HG02623 (cell line): Measurements from ENCODE around the gene SPTAN1.

ENCODE experiments used
- ATAC-seq: cut with Tn5 transposase; IDR thresholded peaks from one replicate; pipeline ENCODE4 v1.9.1; 2021; ENCODE audit warnings: moderate library complexity; ENCODE audit not compliant: unreplicated experiment

SPTAN1 gene

DNA sequence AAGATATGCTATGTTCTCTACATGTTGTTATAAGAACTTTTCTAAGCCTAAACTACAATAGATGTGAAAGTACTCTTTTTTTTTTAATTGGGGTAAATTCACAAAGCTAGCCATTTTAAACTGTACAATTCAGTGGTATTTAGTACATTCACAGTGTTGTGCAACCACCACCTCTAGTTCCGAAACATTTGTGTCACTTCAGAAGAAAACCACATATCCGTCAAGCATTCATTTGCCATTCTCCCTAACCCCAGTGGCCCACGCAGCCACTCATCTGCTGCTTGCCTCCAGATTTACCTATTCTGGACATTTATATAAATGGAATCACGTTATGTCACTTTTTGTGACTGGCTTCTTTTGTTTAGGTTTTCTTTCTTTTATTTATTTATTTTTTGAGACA lies 43.1 kb downstream of the SPTAN1 start:
- ATAC-seq, result no peak

DNA sequence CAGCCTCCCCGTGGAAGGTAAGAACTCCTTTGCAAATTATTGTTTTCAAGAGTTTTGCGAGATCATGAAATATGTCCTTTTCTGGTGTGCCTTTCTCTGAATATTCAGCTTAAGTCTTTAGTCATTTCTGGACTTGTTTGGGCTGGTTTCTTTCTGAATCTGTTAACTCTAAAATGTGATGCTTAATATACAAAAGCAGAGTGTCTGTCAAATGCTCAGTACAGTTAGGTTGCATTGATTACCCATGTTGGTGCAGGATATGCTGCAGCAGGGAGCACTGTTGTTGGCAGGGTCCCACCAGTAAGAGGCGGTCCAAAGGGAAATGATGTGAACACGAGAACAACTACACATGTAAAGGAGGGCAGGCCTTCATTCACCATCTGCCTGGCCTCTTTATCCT lies 47.7 kb downstream of the SPTAN1 start:
- ATAC-seq, result no peak

DNA sequence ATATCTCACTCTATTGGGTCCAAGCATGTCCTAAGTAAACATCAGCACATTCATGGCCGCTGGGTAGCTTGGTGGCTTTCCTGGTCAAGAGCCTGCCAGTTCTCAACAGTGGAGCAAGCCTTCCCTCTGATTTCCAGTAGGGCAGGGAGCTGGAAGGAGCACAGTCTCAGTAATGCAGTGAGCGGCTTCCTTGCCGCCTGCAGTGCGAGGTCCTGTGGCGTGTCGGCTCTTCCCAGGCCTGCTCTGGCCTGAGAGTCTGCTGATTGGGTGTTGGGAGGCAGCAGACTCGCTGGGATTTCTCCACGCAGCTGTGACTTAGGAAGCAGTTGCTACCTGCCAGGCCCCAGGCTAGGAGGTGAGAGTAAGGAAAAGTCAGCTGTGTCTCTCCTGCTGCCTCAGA lies 51.3 kb downstream of the SPTAN1 start:
- ATAC-seq, result no peak

DNA sequence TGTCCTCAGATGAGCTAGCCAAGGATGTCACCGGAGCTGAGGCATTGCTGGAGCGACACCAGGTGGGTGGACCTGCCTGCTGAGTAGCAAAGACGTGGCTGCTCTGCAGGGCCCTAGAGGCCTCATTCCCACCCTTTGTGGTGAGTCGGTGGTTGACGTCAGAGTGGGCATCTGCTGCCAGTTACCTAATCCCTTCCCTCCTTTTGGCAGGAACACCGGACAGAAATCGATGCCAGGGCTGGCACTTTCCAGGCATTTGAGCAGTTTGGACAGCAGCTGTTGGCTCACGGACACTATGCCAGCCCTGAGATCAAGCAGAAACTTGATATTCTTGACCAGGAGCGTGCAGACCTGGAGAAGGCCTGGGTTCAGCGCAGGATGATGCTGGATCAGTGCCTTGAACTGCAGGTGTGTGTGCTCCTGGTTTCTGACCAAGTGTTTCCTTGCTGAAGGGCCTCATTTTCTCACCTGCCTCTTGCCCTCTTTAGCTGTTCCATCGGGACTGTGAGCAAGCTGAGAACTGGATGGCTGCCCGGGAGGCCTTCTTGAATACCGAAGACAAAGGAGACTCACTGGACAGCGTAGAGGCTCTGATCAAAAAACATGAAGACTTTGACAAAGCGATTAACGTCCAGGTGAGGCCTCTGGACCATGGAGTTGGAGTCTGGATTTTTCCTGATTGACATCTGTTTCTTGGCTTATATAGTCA lies 55.4 kb downstream of the SPTAN1 start:
- no peak for ATAC-seq

DNA sequence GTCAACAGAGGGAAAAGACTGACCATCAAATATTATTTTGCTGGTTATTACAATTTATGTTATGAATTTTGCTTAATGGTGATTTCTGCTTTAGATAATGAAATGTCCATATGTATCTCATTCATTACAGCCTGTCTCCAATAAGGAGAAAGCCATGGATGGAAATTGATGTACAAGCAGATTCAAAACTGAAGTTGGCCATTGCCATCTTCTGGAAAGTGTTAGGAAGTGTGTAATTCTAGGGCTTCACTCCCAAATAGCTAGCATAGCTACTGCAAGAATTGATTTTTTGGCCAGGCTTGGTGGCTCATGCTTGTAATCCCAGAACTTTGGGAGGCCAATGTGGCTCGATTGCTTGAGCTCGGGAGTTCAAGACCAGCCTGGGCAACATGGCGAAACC lies 58.5 kb downstream of the SPTAN1 start:
- no peak for ATAC-seq

DNA sequence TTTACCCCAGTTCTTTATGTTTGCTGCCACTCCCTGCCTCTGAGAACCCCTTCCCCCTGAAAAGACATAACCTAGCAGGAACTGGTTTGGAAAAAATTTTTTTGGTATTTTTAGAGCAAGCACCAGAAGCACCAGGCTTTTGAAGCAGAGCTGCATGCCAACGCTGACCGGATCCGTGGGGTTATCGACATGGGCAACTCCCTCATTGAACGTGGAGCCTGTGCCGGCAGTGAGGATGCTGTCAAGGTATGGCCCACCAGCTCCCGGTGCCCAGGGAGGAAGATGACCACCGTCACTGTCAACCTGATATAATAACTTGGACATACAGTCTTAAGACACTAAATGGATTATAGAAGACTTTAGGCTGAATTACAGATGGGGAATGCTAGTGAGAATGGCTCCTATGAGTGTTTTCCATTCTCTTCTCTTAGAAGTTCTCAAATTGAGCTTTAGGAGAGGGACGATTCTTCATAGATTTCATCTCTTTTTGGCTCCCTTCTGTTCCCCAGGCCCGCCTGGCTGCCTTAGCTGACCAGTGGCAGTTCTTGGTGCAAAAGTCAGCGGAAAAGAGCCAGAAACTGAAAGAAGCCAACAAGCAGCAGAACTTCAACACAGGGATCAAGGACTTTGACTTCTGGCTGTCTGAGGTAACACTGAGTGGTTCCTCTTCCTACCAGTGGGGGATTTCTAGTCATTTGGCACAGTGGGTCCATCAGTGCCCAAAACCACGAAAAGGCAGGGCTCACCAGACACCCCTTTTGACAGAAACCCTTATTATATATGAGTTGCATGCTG lies 59.4 kb downstream of the SPTAN1 start:
- no peak for ATAC-seq

DNA sequence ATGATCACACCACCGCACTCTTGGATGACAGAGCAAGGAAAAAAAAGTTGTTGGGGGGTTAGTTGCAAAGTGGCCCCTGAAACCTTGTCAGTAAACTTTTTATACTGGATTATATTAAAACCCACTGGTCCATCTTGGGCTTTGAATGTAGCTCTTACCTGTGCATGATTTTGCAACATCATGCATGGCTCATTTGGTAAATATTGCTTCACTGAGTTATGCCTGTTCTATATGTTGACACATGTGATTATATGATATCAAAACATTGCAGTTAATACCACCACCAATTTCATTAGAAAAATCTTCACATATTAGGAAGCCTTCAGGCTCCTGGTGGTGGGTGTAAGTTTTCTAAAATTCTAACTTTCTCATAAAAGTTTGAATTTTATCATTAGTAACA lies 62.3 kb downstream of the SPTAN1 start:
- no peak for ATAC-seq

DNA sequence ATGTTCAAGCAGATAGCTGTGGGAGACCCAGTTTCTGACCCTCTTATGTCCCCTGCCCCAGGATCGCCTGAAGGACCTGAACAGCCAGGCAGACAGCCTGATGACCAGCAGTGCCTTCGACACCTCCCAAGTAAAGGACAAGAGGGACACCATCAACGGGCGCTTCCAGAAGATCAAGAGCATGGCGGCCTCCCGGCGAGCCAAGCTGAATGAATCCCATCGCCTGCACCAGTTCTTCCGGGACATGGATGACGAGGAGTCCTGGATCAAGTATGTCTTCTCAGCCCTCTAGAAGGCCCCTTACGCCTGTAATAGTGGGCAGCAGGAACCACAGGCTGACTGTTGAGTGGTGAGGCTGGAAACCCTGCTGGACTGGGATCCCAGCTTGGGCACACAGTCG lies 63.2 kb downstream of the SPTAN1 start:
- no peak for ATAC-seq

DNA sequence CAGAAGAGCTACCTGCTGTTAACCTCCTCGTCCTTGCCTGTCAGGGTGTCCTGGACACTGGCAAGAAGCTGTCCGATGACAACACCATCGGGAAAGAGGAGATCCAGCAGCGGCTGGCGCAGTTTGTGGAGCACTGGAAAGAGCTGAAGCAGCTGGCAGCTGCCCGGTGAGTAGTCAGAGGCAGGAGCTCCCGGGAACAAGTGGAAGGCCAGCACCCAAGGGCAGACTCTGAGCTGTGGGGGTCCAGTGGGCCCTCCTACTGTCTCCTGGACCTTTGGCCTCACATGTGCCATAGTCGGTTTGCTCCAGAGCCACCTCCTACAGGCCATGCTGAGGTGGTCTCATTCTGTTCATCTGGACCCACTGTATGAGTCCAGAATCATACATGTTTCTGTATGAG lies 65.6 kb downstream of the SPTAN1 start:
- no peak for ATAC-seq

DNA sequence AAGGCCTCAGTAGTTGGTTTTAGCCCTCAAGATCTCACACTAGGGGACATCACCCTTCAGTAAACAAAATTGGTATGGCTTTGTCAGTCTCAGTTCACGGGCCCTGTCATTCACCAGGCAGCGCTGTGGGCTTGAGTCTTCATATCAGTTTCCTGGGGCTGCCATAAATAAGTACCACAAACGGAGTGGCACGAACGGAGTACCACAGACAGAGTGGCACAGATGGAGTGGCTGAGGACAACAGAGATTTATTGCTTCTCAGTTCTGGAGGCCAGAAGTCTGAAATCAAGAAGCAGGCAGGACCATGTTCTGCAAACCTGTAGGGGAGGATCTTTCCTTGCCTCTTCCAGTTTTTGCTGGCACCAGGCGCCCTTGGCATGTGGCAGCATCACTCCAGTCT lies 66.7 kb downstream of the SPTAN1 start:
- no peak for ATAC-seq

DNA sequence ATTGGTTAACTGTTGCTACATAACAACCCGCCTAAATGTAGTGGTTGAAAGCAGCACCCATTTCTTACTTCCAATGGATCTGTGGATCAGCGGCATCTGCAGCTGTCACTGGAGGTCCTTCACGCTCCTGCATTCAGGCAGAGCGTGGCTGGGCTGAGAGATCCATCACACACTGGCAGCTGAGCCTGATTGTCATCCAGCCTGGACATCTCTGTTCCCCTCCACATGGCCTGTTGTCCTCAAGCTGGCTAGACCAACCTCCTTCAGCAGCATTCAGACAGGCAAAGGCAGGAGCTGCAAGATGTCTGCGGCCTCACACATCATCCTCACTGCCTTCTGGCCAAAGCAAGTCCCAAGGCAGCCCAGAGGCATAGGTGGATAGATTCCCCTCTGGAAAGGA lies 67.4 kb downstream of the SPTAN1 start:
- ATAC-seq, result no peak

DNA sequence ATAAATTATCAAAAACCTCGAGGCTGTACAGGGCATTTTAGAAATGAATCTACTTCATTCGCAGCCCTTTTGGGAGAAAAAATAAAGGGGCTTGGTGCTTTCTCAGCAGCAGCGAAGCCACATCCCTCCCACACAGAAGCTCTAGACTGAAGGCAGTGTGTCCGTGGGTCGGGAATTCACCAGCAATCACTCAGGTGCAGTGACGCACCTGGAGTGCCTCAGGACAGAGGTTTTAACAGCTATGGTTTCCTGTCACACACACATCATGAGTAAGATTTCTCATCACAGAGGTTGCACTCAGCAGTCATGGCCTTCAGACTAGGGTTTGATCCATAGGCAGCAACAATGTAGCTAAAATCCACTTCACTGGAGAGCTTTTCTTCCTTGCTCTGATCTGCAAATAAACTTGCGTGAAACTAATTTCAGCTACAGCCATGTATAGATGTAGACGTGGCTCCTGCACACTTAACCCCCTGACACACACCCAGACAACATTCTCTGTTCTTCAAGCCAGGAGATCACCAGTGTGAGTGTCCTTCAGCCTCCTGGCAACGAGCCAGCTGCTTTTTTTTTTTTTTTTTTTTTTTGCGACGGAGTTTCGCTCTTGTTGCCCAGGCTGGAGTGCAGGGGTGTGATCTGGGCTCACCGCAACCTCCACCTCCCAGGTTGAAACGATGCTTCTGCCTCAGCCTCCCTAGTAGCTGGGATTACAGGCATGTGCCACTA lies 69.5 kb downstream of the SPTAN1 start:
- ATAC-seq, result no peak

DNA sequence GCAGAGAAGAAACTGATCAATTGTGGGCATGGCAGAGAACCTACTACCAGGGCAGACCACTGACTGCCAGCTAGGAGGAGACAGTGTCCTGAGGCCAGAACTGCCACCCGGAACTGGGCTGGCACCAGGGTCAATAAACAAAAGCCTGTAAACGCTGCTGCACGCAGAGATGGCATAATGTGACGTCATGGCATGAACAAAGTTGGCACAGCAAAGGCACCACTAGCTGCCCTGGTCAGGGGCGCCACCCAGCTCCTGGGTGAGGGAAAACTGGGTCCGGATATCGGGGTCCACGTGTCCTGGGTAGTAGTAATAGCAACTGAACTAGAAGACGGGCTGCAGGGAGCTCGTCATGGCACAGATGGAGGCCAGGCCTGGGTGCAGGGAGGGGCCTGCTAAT lies 72.2 kb downstream of the SPTAN1 start:
- no peak for ATAC-seq

DNA sequence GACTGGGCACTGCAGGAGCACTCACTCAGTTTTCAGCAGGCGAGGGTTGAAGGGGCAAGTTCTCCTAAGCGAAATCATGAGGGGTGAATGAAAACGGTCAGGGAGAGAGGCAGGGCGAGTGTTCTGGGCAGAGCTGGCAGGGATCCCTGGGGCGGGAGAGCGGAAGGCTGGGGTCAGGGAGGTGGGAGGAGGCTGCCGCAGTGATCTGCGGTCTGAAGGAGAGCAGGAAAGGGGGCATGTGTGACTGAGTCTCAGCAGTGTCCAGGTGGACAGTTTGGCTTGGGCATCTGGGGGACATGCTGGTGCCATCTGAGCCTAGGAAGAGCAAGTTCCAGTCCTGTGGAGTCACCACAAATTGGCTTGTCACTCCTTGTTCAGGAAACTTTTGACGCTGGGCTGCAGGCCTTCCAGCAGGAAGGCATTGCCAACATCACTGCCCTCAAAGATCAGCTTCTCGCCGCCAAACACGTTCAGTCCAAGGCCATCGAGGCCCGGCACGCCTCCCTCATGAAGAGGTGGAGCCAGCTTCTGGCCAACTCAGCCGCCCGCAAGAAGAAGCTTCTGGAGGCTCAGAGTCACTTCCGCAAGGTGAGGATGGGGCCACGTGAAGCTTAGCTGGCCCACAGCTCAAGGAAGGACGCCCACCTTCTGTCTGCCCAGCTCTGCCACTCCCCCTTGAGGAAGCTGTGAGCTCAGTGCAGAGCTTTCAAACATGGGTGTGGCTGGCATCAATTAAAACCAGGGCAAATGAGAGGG lies 73.2 kb downstream of the SPTAN1 start:
- no peak for ATAC-seq

DNA sequence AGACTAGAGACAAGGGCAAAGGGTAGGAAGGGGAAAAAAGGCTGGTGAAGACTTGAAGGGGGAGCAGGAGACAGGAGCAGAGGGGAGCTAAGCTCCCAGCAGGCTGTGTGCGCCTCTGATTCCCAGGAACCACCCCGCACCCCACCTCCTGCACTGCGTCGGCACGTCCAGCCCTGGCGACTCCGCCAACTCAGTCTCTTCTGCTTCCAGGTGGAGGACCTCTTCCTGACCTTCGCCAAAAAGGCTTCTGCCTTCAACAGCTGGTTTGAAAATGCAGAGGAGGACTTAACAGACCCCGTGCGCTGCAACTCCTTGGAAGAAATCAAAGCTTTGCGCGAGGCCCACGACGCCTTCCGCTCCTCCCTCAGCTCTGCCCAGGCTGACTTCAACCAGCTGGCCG lies 73.8 kb downstream of the SPTAN1 start:
- ATAC-seq, result no peak

DNA sequence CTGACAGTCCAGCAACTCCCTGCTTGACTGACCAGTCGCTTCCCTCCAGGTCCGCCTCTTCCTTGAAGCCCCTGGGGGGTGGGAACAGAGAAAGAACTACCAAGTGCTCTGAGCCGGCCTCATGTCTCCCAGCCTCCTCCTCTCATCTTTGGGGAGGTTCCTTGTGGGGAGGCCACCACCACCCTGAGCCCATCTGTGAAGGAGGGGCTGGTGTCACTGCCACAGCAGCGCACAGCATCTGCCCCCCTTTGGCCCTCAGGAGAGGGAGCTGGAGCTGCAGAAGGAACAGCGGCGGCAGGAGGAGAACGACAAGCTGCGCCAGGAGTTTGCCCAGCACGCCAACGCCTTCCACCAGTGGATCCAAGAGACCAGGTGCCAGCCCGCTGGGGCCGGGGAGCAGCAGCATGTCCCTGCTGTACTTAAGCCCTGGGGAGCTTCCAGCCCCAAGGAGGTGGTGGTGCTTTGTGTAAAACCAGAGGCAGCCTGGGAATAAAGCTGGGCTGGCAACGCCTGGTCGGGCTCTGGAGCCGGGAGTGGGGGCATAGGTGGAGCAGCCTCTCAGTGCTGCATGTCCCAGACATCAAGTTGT lies 74.8 kb downstream of the SPTAN1 start:
- no peak for ATAC-seq

DNA sequence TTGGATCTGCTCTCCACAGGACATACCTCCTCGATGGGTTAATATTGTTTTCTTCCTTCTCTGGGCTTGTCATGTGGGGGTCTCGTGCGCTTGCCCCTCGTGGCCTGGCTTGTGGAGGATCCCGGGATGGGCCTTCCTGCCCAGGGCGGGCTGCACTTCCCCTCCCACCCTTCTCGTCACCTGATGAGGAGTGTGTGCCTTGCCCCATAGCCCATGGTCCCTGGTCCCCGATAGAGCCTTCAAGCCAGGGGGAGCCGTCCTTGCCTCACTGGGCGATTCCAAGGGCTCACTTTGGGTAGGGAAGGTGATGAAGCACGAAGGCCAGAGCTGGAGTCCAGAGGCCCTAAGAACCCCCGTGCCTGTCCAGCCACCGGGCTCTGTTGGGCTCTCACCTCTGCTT lies 75.5 kb downstream of the SPTAN1 start:
- ATAC-seq, result no peak

DNA sequence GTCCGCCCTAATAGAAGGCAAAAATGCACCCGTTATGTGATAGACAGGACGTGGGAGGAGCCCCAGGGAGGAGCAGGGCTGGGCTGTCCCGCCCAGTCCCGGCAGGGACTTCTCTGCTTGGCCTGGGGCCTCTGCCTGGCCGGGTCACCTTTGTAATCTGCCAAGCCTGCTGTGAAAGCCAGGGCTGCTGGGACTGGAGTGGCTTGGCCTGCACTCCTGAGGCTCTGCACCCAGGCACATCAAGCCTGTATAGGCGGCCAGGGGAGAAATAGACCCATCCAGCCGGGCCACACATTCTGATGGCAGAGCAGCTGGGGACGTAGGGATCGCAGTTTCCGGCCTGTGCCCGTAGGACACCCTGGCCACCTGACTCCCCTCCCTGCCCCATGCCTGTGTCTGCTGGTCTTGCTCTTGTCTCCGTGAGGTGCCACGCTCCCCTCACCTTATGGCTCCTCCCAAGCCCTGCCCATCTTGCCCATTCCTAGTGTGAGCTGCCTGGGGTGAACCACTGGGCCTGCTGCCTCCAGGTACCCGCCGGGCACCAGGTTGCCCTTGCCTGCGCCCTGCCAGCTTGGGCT lies 76.2 kb downstream of the SPTAN1 start:
- ATAC-seq, result no peak

DNA sequence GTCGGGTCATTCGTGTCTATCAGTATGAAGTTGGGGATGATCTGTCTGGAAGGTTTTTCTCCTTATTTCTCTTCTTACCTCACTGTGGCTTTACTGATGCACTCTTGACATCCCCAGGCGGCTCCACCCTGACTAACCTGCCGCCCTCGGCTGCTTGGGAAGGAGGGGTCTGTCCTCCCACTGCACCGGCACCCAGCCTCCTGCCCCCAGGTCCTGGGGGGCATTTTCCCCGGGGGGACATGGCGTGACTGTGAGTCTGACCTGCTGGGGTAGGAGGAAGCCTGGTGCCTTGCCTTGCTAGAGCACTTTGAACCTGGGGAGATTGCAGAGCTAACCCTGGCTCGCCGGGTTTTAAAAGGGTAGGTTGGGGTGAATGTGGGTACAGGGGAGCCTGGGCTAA lies 76.7 kb downstream of the SPTAN1 start:
- ATAC-seq, result no peak

DNA sequence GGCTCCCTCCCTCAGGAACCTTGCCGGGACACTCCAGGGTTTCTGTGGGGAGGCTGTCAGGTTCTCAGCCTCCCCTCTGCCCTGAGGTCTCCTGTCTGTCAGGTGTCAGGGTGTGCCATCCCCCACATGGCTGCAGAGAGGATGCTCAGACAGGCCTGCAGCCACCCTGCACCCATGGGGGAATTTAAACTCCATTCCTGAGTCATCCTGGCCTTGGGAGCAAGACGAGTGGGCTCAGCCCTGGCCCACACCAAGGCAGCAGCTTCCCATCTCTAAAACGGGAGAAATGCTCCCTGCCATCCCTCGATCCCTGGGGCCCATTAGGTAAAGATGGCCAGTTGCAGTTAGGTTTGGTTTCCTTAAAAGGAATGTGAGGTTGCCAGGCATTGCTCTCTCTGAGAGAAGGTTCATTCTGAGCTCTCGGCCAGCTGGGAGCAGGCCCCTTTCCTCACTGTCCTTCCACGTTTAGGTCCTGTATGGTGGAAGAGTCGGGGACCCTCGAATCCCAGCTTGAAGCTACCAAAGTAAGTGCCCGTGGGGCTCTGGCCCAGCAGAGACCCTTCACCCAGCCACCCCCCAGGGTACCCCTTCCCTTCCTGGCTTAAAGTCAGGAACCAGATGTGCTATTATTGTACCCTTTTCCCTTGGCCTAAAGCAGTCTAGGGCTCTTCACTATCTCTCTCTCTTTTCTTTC lies 77.6 kb downstream of the SPTAN1 start:
- no peak for ATAC-seq
